Skin of body (tissue), 2 donors: ENCODE measurements around the gene RPL36. TPM values are rescaled to one million over a fixed set of nuclear protein-coding genes. Genes with fewer than 3 reads are reported as not detected.
"Not testable (repeated sequence)": the region's sequence is repeated elsewhere in the genome, so short reads cannot be mapped to it uniquely, and the experiment has no call there.

ENCODE experiments used
- DNase-seq: peaks from one replicate; lab custom pipeline; 2025; lab: John Stamatoyannopoulos, UW
- total RNA-seq: library from RNA; depleted of rRNA; stranded (reverse); fragments of >200 nt; gene quantifications from one replicate; pipeline ENCODE4 v1.2.3, GENCODE V29; 2014

Gene RPL36
- total RNA-seq, 1 donor from 2014 or later: 331 TPM

DNA sequence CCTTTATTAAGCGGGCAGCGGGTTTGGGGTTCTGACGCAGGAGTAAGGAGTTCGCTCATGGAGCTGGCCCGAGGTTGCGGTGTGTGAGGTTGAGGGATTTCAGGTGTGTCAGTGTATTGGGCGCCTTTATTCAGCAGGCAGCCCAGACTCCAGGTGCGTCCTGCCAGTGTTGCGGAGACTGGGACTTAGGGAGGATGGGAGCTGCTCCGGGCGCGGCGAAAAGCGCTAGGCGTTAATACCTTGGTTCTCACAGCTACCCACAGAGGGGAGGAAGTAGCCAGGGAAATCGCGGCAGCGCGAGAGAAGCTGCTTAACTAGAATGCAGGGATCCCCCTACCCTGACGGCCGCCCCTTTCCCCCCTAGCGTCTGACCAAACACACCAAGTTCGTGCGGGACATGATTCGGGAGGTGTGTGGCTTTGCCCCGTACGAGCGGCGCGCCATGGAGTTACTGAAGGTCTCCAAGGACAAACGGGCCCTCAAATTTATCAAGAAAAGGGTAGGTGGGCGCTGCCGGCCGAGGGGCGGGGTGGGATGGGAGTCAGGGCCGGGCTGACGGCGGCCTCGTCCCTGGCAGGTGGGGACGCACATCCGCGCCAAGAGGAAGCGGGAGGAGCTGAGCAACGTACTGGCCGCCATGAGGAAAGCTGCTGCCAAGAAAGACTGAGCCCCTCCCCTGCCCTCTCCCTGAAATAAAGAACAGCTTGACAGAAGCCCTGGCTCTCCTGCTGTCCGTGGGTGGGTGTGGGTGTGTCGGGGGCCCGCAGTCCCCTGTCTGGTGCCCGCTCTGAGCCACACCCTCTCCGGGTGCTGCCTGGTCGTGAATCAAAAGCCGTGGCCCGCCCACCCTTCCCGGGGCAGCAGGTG is 1.1 kb downstream of the RPL36 start:
- DNase-seq: no peak

GRCh38 chr19:5691822-5692722 is 2.0 kb downstream of the RPL36 start:
- no peak for DNase-seq

DNA sequence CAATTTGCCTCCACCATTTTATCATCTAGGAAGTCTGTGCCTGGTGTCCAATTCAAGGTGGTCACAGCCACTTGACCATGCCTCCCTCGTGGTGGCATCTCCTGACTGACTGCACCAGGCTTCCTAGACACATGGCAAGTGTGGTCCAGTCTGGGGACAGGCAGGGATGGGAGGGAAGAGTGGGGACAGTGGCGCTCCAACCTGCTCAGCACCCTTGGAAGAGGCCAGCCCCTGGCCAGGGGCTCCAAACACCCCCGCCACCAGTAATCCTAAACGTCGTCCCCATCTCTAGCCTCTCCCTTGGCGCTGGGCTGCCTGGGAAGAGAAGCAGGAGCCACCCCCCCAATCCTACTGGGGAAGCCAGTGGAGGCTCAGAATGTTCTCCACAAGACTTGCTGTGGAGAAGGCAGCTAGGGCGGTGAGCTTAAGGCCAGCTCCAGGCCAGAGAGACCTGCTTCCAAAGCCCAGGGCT is 2.7 kb downstream of the RPL36 start:
- DNase-seq: no peak

- DNase-seq: no peak
Measured at GRCh38 chr19:5693195-5694166, 3.4 kb downstream of the RPL36 start.

DNA sequence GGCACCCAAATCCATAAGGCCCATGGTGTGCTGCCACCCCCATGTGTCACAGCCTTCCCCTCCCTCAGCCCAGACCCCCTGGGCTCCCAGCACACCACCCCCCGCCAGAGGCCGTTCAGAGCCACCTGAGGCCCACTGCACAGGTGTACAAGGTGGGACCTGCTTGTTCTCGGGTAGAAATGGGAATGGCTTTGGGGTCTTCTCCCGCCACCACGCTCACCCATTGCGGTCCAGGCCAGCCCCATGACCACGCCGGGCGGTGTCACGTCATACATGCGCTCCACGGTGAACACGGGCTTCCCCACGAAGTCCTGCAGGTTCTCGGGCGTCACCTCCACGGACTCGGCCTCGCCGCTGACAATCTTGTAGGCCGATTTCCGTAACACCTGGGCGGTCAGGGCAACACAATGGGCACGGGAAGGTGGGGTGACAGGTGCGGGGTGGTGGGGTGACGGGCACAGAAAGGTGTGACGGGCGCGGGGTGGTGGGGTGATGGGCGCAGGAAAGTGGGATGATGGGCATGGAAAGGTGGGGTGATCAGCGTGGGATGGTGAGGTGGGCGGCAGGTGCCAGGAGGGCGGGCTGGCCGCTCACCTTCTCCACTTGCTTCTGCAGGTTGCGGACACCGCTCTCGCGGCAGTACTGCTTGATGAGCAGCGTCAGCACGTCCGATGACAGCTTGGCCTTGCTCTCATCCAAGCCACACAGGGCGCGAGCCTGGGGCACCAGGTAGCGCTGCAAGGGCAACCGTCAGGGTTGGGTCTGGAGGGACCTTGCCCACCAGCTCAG is 4.3 kb downstream of the RPL36 start:
- no peak for DNase-seq

DNA sequence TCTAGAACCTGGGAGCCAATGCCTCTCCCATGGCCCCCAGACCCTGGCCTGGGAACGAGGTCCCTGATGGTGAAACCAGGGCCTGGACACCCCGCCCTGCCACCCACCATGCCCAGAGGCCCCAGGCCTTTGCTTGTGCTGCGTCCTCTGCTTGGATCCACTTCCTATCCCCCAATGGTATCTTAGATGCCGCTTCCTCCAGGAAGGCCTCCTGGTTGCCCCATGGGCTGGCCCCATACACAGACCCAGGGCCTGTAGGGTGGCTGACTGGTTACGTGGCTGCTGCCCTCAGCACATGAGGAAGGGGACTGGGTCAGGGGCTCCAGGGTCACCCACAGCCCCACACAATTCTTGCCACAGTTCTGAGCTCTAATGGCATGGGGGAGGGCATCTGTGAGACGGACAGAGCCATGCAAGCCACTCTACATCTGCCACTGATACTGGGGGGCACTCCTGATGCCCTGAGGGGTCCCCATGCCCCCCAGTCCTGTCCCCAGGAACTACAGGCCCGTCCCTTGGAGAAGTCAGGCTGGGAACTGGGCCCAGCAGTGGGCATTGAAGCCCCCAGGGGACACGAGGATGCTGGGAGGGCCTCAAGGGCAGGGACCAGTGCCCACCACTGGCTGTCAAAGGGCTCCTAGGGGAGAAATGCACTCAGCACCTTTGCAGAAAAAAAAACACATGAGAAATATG is 5.0 kb downstream of the RPL36 start:
- no peak for DNase-seq

GRCh38 chr19:5695649-5696195 is 5.6 kb downstream of the RPL36 start:
- no peak for DNase-seq

DNA sequence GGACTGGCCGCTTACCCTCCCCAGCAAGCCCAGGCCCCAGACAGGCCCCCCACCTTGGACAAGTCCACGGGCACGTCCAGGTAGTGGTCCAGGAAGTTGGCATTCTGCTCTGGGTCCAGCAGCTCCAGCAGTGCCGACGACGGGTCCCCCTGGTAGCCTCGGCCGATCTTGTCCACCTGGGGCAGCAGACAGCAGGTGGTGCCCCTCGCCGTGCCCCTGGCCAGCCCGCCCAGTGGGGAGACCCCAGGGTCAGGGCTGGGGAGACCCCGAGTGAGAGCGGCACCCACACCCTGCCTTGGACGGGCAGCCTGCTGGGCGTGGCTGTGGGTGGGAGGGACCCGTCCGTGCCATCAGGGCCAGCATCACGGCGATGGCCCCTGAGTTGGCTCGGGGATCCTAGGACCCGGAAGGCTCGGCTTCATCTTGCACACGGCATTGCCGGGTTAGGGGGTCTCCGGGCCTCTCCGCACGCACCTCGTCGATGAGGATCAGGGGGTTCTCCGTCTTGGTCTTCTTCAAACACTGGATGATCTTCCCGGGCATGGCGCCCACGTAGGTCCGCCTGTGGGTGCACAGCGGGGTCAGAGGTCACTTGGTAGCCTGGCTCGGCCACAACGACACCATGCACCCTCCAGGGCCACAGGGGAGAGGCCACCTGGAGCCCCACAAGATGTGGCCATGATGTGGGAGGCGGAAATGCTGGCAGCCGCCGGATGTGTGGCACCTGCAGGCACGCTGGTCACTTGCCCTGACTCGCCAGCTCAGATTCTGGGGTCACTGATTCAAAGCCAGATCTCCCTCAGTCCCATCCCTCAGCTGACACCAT is 6.3 kb downstream of the RPL36 start:
- DNase-seq: no peak

DNA sequence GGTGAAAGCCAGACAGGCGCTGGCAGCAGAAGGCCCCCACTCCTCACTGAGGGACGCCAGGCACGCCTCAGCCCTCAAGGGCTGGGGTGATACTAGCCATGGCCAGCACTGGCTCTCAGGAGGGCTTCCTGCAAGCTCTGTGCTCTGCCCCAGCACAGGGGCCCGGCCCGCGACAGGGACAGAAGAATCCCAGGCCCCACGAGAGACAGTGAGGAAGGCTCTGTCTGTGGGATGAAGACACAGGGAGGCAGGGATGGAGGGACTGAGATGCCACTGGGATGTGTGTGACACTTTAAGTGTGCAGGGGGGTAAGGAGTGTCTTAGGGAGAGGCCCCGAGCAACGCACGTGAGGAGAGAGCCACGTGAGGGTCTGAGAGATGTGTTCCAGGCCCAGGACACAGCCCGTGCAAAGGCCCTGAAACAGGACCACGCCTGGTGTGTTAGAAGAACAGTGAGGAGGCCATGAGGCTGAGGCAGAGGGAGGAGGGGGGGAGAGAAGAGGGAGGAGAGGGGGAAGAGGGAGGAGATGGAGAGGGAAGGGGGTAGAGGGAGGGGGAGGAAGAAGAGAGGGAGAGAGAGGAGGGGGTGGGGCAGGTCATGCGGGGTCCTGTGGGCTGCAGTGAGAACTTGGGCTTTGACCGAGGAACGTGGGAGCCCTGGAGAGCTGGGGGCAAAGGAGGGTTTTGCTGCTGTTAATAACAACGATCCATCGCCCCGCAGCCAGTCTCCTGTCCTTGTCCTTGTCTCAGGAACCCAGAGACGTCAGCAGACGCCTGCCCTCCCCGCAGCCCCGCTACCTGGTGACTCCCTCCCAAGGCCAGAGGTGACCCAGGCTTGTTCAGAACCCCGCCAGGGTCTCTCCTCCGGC is 7.2 kb downstream of the RPL36 start:
- no peak for DNase-seq

DNA sequence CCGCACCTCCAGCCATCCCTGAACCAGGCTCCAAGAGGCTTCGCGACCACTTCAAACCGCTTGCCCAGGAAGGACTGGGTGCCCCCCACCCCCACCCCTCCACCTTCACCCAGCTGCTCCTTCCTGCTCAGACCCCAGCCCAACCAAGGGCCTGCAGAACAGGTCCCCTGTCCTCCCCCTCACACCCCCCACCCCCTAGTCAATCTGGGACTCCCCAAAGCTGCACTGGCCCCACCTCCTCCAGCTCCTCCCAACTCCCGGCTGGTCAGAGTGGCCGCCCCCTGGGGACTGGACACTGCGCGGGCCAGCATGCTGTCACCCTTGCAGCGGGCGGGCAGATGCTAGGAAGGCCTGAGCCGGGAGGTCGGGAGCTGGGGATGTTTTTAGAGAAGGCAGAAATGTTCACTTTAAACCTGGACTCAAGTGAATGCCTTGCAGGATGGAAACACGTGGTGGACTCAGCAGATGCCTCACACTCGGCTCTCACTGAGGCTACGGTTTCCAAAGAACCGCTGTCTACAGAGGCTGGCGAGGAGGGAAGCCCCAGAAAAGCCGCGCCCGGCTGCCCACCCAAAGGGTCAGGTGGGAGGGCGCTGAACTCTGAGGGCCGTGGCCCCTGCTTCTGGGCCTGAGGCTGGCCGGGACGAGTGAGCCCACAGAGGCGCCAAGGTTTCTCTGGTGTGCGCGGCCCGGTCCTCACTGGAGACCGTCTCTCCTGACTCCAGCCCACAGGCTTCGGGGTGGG is 8.0 kb downstream of the RPL36 start:
- DNase-seq: no peak

GRCh38 chr19:5698635-5699422 is 8.7 kb downstream of the RPL36 start:
- DNase-seq: no peak

DNA sequence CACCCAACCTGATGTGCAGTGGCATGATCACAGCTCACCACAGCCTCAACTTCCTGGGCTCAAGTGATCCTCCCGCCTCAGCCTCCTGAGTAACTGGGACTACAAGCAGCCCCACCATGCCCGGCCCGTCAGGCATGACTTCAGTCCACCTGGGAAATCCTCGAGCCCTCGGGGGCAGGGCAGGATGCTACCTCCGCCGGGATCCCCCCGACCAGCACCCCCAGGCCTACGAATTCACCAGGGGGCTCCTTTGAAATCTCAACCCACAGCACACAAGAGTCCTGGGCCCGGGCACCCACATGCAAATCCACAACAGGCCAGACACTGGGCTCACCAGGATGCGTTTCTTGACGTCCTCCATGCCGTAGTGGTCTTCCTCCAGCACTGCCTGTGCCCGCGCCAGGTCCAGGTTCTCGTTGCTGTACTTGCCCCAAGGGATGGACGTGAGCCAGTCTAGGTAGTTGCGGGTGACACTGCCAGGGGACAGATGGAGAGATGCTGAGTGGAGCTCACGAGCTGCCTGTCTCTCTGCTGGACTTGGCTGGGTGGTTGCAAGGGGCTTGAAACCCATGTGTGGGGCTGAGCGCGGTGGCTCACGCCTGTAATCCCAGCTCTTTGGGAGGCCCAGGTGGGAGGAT is 10.5 kb downstream of the RPL36 start:
- no peak for DNase-seq

GRCh38 chr19:5702053-5702410 is 11.9 kb downstream of the RPL36 start:
- not testable (repeated sequence) for DNase-seq

GRCh38 chr19:5703819-5704818 is 14.0 kb downstream of the RPL36 start:
- DNase-seq: no peak
